Tongue (tissue), 2 donors: ENCODE measurements around the gene FSIP1. TPM values are rescaled to one million over a fixed set of nuclear protein-coding genes. Genes with fewer than 3 reads are reported as not detected.
A peak's percentile ranks its signal among the peaks of the same experiment; 100 is the strongest.

Experiments
- DNase-seq: peaks from one replicate; pipeline ENCODE4 v3.0.0-alpha.2; 2015
- total RNA-seq: library from RNA; depleted of rRNA; stranded (reverse); fragments of >200 nt; gene quantifications from one replicate; pipeline ENCODE4 v1.2.3, GENCODE V29; 2014

FSIP1 gene
- total RNA-seq, 1 donor from 2014 or later, result 0.10 TPM

DNA sequence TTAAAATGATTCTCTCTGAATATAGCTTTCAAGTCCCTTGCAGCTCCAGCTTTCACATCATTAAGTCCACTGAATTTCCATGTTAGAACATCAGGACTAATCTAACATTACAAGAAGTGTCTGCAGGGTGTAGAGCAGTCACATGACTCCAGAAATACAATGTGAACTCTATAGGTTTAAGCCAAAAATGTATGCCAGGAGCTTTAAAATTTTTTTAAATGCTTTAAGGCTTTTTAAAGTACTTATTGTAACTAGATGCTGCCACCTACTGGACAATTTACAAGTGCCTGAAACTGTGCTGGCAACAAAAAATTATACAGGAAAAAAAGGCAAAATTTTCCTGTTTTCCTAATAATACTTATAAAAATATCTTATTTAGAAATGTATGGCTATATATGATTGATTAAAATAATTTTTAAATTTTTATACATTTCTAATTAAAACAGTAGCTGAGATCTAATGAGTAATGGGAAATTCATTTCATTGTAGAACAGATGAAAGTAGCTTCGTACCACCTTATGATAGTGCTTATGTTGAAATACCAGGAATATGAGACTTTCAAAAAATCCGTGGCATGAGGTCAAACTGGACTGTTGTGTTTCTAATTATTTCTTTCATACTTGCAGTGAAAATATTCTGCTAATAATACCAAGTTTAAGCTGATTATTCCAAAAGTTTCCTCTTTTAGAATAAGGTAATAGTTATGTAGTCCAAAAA lies 25.7 kb downstream of the FSIP1 start:
- peak; percentile 88 for DNase-seq

DNA sequence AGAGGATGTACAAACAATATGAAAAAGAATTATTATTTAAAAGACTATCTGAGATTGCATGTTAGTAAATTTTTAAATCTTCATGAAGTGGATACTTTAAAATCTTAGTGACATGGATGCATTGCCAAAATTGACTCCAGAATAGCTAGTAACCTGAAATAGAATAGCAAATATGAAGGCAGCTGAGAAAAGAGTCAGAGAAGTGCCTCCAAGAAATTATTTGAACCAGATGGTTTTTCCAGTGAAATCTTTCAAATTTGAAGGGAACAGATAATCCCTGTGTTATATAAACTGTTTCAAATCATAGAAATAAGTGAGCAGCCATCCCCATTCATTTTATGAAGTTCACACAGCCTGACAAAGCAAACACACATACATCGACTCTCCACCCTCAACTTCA lies 29.6 kb downstream of the FSIP1 start:
- peak; percentile 73 for DNase-seq

GRCh38 chr15:39752246-39752645 lies 30.4 kb downstream of the FSIP1 start:
- no peak for DNase-seq

- no peak for DNase-seq
These were observed 34.4 kb downstream of the FSIP1 start for GRCh38 chr15:39748276-39748675.

DNA sequence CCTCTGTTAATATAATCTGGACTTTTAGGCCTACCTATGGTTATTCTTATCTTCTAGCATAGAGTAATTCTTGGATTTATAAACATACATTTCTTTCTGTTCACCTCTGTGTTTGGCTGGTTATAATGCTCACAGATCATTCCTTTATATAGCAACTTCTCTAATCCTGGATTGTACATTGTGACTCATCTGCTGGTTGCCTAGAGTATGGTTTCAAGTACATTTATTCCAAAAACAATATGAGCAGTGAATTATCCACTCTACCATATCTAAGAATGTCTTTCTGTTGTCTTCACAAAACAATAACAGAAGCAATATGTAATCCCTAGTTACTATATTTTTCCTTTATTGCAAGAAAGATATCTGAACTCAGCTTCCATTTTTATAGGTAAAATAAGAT lies 35.3 kb downstream of the FSIP1 start:
- DNase-seq, result no peak

DNA sequence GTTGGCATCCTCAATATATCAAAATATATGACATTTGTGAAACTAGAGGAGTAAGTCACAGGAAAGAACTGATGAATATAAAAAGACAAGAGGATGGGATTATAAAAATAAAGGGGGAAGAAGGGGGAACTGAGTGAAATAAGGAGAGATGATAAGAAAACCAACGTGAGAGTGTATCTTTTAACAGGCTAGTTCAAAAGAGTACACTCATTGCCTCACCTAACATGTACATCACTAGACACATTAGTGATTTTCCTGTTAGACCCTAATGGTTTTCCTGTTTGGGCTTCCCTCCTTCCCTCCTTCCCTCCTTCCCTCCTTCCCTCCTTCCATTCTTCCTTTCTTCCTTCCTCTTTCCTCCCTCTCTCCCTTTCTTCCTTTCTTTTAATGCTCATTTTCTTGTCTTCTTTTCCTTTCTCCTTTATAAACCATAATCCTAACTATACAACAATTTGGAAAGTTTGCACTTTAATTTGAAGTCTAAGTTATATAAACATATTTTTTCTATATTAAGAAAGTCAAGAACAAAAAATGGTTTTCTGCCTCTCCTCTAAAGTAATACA lies 35.8 kb downstream of the FSIP1 start:
- DNase-seq, result no peak

GRCh38 chr15:39746176-39746575 lies 36.5 kb downstream of the FSIP1 start:
- no peak for DNase-seq

DNA sequence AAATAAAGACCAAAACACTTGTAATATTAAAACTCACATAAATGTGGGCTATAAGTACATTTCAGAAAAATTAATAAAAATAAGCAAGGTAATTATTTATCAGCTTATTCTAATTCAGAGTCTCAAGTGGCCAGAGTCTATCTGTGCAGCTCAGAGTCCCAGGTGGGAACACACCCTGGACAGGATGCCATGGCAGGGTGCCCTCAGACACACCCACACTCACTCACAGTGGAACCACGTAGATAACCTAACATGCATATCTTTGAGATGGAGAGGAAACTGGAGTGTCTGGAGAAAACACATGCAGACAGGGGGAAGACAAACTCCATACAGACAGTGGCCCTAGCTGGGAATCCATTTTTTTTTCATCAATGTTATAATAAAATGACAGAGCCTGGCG lies 37.2 kb downstream of the FSIP1 start:
- no peak for DNase-seq

- DNase-seq, result no peak
These were observed 38.1 kb downstream of the FSIP1 start for GRCh38 chr15:39744334-39745103.

DNA sequence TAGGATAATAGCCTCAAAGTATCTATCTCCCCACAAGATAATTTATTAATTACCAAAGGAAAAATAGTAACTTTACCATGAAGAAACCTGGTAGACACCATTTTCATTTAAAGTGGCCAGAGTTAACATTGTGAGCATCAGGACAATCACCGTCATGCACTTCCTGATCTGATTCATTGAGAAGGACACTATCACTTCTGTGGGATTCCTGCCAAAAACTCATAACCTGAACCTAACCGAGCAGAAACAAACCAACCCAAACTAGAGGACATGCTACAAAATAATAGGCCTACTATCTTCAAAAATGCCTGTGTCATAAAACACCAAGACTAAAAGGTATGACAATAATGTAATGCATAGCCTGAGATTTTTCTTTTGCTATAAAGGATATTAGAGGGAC lies 39.0 kb downstream of the FSIP1 start:
- DNase-seq, result no peak

DNA sequence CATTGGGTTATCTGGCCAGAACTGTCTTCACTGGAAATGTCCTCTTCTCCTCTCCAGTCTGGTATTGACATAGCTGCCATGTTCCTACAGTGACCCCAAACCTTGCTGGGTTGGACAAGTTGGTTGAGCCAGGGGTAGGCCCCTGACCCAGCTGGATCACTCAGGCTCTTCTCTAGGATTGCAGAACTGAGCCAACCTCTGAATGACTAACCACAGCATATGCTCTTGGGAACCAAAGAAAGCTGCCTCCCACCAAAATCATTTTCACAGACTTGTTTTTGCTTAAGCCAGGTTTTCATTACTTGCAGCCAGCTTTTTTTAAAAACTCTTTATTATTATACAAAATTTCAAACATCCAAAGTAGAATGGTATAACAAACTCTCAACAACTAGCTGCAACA lies 41.4 kb downstream of the FSIP1 start:
- no peak for DNase-seq

- no peak for DNase-seq
These were observed 43.6 kb downstream of the FSIP1 start for GRCh38 chr15:39738998-39739397.

- no peak for DNase-seq
These were observed 45.5 kb downstream of the FSIP1 start for GRCh38 chr15:39737196-39737550.

GRCh38 chr15:39736412-39737195 lies 46.0 kb downstream of the FSIP1 start:
- DNase-seq, result peak; percentile 47

DNA sequence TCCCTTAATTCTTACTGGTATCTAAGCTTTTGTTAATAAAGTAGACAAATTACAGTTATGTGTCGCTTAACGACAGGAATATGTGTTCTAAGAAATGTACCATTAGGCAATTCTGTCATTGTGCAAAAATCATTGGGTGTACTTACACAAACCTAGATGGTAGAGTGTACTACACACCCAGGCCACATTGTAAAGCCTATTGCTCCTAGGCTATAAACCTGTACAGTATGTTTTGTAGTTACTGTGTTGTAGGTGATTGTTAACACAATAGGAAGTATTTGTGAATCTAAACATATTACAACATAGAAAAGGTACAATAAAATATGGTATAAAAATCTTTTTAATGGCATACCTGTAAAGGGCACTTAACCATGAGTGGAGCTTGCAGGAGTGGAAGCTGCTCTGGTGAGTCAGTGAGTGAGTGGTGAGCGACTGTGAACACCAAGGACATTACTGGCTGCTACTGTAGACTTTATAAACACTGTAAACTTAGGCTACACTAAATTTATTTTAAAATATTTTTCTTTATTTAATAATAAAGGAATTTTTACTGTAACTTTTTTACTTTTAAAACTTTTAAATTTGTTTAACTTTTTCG lies 47.4 kb downstream of the FSIP1 start:
- no peak for DNase-seq

DNA sequence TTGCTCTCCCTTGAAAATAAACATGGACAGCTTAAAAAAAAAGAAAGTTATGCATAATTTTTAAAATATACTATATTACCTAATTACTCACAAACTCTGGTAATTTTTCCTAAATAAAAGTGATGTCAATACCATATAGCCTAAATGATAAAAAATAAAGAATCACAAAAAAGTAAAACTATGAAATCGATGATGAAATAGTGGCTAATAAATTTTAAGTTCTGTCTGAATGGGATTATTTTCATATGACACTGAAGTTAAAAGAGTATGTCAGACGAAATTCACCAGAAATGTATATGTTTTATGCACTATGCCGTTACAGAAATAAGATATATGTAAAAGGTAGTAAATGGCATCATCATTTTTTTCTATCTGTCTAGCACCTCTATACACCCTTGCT lies 51.4 kb downstream of the FSIP1 start:
- no peak for DNase-seq

DNA sequence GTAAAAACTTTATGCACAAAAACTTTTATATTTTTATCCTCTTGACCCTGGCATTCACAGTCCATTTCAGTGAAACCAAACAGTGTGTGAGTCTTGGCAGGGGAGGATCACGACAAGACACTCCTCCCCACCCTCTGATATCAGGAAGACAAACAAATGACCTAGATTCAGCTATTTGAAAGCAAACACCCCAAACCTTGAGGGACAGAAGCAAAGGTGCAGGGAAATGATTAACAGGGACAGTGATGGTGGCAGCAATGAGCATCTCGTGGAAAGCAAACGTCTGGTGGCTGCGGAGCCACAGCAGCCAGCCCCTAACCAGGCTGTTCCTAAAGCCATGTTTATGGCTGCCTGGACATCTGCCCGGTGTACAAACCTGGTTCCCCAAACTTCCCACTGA lies 52.1 kb downstream of the FSIP1 start:
- no peak for DNase-seq

- DNase-seq, result no peak
These were observed 53.1 kb downstream of the FSIP1 start for GRCh38 chr15:39729500-39729899.

GRCh38 chr15:39728845-39729244 lies 53.8 kb downstream of the FSIP1 start:
- DNase-seq, result no peak

DNA sequence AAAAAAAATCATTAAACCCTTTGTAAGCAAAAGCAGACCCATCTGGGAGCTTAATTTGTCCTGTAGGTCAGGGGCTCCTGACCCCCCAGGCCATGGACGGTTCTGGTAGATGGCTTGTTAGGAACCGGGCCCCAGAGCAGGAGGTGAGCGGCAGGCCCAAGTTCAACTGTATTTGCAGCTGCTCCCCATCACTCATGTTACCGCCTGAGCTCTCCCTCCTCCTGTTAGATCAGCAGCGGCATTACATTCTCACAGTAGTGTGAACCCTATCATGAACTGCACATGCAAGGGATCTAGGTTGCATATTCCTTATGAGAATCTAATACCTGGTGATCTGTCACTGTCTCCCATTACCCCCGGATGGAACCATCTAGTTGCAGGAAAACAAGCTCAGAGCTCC lies 60.7 kb downstream of the FSIP1 start:
- DNase-seq, result peak; percentile 78

GRCh38 chr15:39720621-39721611 lies 61.7 kb downstream of the FSIP1 start:
- DNase-seq, result peak; percentile 73
